ENCODE results near the gene HOMEZ. TPM values are rescaled to one million over a fixed set of nuclear protein-coding genes. Genes with fewer than 3 reads are reported as not detected.

The HOMEZ gene
- total RNA-seq, 4 donors from 2014 or later: 13.0 to 16.5 (median 15.0) TPM

GRCh38 chr14:23324993-23325392, 39.1 kb upstream of the HOMEZ start:
- 84 to 89% methylated on average over 7 of the region's 7 CpGs for WGBS, 2 donors

GRCh38 chr14:23324455-23324846, 38.5 kb upstream of the HOMEZ start:
- Histone ChIP-seq H3K4me3 (replicated peaks in 1 of 3) (no peak overlapping the region), H3K27me3 (no peaks in the 10 kb centered on the region), H3K27ac (no peak overlapping the region), H3K36me3 (peaks cover 25 to 26% of the 10 kb centered on the region in 2 donors), H3K9me3 (no peaks in the 10 kb centered on the region), H3K4me1 (peaks cover 18 to 24% of the 10 kb centered on the region in 2 donors)
- 89 to 93% methylated on average over 2 of the region's 2 CpGs for WGBS, 2 donors
- TF ChIP-seq, protein P1, sequence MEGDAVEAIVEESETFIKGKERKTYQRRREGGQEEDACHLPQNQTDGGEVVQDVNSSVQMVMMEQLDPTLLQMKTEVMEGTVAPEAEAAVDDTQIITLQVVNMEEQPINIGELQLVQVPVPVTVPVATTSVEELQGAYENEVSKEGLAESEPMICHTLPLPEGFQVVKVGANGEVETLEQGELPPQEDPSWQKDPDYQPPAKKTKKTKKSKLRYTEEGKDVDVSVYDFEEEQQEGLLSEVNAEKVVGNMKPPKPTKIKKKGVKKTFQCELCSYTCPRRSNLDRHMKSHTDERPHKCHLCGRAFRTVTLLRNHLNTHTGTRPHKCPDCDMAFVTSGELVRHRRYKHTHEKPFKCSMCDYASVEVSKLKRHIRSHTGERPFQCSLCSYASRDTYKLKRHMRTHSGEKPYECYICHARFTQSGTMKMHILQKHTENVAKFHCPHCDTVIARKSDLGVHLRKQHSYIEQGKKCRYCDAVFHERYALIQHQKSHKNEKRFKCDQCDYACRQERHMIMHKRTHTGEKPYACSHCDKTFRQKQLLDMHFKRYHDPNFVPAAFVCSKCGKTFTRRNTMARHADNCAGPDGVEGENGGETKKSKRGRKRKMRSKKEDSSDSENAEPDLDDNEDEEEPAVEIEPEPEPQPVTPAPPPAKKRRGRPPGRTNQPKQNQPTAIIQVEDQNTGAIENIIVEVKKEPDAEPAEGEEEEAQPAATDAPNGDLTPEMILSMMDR (IDR thresholded peaks at IDR 0.05): no peak
- TF ChIP-seq POLR2A (IDR thresholded peaks at IDR 0.05): no peak
- intact Hi-C loops (cut with DNase I): loop anchor here (10.0 kb wide), 1 partner anchor 140 kb away; the partner anchor contains the start of gene NGDN
- no peak for DNase-seq

More at GRCh38 chr14:23324993-23325392, 39.1 kb upstream of the HOMEZ start:
- Histone ChIP-seq H3K27ac (no peak overlapping the region), H3K27me3 (no peaks in the 10 kb centered on the region), H3K4me3 (replicated peaks in 1 of 3) (no peak overlapping the region), H3K4me1 (peaks cover 18 to 22% of the 10 kb centered on the region in 2 donors), H3K36me3 (peaks cover 25 to 26% of the 10 kb centered on the region in 2 donors), H3K9me3 (no peaks in the 10 kb centered on the region)
- no peak for TF ChIP-seq POLR2A (IDR thresholded peaks at IDR 0.05)
- TF ChIP-seq, protein P1 (IDR thresholded peaks at IDR 0.05): no peak
- intact Hi-C loops (cut with DNase I): loop anchor here (10.0 kb wide), 1 partner anchor 140 kb away; the partner anchor contains the start of gene NGDN
- DNase-seq: no peak

DNA sequence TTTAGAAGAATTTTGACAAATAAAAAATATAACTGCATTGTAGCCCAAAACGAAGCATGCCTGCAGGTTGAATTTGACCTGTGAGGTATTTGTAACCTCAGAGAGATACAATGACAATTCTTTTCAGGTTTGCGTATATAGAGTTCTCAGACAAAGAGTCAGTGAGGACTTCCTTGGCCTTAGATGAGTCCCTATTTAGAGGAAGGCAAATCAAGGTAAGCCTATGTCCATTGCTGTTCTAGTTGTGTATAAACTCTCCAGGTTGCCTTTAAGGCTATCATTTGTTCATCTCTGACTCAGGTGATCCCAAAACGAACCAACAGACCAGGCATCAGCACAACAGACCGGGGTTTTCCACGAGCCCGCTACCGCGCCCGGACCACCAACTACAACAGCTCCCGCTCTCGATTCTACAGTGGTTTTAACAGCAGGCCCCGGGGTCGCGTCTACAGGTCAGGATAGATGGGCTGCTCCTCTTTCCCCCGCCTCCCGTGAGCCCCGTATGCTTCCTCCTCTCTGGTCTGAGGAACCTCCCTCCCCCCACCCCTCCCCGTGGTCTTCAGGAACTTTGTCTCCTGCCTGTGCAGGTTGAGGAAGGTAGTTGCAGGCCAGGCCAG, 38.0 kb upstream of the HOMEZ start:
- no peaks in the 10 kb centered on the region for H3K9me3 ChIP-seq
- H3K27me3 ChIP-seq: no peaks in the 10 kb centered on the region
- TF ChIP-seq POLR2A (IDR thresholded peaks at IDR 0.05): no peak
- TF ChIP-seq, protein P1 (IDR thresholded peaks at IDR 0.05): no peak
- peaks cover 18 to 24% of the 10 kb centered on the region in 2 donors for H3K4me1 ChIP-seq
- H3K36me3 ChIP-seq: peaks cover 25 to 26% of the 10 kb centered on the region in 2 donors
- H3K27ac ChIP-seq: no peak overlapping the region
- H3K4me3 ChIP-seq (replicated peaks in 1 of 3): no peak overlapping the region
- WGBS, 2 donors: 88 to 89% methylated on average over 17 to 18 of the region's 18 CpGs
- intact Hi-C loops (cut with DNase I): loop anchor here (10.0 kb wide), 1 partner anchor 141 kb away; the partner anchor contains the start of gene NGDN
- DNase-seq: no peak

- TF ChIP-seq POLR2A (IDR thresholded peaks at IDR 0.05): no peak
- intact Hi-C loops (cut with DNase I): loop anchor here (10.0 kb wide), 1 partner anchor 142 kb away; the partner anchor contains the start of gene NGDN
- Histone ChIP-seq H3K27me3 (no peaks in the 10 kb centered on the region), H3K27ac (peak overlapping the region in 1 of 3 donors; percentile 93), H3K4me1 (peaks cover 18 to 22% of the 10 kb centered on the region in 2 donors), H3K4me3 (replicated peaks in 1 of 3) (peak overlapping the region in 2 of 3 donors; percentile 89 to 95), H3K36me3 (peaks cover 25 to 26% of the 10 kb centered on the region in 2 donors), H3K9me3 (no peaks in the 10 kb centered on the region)
- DNase-seq: no peak
- 51% methylated on average over 10 of the region's 10 CpGs for WGBS, 2 donors
These were observed 36.9 kb upstream of the HOMEZ start for GRCh38 chr14:23322568-23323517.
